GM21529 (cell line): ENCODE measurements around the gene OR52M1.

Source experiments
- ATAC-seq: cut with Tn5 transposase; IDR thresholded peaks from one replicate; pipeline ENCODE4 v1.9.1; 2021; ENCODE audit not compliant: unreplicated experiment

OR52M1 gene

DNA sequence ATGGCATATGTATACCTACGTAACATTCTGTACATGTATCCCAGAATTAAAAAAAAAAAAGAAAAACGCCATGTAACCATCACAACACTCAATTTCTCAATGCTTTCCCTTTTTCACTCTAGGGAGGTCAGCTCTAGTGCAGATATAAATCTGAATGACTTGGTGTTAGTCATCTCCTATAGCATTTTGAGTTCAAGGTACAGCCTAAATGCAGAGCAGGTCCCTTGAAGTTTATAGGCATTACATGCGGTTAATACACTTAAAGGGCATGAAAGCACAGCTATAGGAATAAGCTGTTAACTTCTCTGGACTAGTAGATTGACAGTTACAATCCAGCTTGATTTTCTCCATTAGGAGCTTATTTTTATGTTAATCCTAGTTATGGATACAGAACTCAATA, 20.4 kb downstream of the OR52M1 start:
- no peak for ATAC-seq

DNA sequence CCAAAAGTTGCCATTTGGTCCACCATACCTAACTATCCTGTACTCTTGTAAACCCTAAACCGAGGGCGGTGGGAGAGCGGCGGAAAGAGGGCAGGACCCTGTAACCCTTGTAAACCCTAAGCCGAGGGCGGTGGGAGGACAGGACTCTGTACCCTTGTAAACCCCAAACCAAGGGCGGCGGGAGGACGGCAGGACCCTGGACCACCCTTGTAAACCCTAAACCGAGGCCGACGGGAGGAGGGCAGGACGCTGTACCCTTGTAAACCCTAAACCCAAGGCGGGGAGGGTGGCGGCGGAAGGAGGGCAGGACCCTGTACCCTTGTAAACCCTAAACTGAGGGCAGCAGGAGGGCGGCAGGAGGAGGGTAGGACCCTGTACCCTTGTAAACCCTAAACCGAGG, 24.1 kb downstream of the OR52M1 start:
- no peak for ATAC-seq

DNA sequence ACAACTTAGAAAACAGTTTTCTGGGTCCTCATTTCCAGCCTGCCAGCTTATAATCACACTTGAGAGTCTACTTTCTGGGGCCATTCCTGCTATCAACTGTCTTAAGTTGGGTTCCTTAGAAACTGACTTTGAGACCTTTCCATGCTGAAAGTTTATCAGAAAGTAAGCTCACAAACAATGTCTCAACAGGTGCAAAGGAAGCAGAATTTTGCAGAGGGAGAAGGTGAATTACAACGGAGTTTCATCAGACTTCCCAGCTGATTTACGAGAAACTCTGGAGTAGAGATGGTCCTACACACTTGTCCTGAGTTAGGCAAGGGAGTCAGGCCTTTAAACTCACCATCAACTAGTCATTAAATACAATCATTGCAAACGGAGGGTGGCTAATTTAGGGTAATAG, 31.9 kb downstream of the OR52M1 start:
- no peak for ATAC-seq

DNA sequence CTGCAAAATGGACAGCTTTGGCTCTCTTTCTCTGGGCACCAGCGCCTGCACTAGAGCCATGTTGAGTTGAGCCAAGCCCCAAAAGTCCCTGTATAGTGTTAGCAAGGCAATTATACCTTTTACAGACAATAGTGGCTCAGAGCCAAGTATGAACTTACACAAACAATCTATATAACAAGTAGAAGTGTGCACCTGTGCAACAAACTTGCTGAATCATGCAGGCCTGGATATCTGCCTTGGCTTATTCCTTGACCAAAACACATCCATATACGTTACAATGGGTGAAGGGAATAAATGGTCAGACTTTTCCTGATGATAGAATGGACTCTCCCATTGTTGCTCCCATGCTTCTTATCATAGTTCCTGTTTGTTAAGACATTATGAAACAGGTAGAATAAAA, 32.8 kb downstream of the OR52M1 start:
- ATAC-seq: no peak

DNA sequence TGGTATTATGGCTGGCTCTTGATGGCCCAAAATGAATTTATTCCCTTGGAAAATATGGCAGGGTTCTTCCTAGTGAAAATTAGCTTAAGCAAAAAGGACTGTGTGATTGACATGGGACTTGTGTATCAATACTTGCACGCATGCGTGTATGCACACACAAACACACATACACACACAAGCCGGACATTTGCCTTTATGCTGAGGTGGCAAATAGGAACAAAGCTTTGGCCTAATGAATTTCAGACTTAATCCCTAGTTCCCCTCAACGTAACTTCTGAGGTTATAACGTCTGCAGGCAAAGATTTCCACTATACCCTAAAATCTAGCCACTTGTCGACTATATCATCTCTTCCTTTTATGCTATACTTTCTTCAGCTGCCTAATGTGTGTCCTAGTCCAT, 33.6 kb downstream of the OR52M1 start:
- no peak for ATAC-seq

DNA sequence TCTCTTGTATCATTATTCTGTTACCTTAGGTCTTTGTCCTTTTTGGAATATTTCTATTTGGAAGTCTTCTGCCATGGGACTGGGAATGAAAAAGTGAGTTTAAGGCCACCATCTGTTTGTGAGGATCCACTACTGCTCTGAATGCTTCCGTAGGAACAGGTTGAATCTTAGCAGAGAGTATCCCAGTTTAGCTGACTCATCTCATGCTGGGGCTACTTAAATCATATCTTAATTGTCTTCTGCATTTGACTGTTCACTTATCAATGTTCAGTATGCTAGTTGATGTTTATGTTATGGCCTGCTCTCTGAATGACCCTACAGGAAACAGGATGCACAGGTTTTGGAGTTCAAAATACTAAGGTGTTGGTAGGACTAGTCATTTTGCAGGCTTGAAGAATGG, 35.1 kb downstream of the OR52M1 start:
- ATAC-seq: no peak

DNA sequence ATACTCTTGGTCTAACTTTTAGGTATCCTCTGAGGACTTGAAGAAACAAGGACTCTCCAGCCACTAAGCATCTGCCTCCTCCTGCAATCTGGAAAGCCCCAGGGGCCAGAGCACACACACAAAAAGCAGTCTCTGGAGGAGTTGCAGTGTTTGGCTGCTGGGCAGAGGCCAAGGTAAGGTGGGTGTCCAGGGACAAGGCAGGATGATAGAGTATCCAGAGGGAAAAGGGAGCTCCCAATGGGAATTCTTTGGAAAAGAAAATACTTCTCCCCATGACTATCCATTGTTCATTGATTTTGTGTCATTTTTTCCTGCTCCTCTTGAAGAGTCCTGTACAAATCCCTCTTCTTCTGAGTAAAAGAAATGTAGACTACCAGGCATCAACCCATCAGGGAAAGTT, 36.5 kb downstream of the OR52M1 start, which contains the start of gene OR52I2:
TSS of gene OR52I2 (plus strand) at position 301 of the 400 bp plus-strand sequence.
- ATAC-seq: no peak

DNA sequence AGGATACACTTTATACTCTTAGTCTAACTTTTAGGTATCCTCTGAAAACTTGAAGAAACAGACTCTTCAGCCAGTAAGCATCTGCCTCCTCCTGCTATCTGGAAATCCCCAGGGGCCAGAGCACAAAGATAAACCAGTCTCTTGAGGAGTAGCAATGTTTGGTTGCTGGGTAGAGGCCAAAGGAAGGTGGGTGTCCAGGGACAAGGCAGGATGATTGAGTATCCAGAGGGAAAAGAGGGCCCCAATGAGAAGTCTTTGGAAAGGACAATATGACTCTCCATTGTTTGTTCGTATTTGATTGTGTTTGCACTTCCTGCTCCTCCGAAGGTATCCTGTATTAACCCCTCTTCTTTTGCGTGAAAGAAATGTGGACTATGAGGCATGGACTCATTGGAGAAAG, 44.0 kb downstream of the OR52M1 start:
- ATAC-seq: no peak

DNA sequence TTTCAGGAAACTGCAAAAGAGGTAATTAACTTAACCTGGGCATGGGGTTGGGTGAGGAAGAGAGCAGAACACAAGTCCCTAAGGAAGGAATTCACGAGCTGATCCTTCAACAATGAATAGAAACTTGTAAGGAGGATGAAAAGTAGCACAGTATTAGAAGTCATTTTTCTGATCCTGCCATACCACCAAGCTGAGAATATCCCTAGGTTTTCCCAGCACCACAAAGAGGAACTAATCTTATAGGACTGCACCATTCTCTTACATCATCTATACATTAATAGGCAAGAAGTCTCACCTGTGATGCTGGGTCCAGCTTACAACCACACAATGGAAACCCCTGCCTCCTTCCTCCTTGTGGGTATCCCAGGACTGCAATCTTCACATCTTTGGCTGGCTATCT, 48.7 kb downstream of the OR52M1 start, which contains the start of gene OR52I1:
TSS of gene OR52I1 (plus strand) at position 301 of the 400 bp plus-strand sequence. CDS start at position 301, 0 bp downstream.
- no peak for ATAC-seq
